K562 (cell line): ENCODE measurements around the gene NABP1. TPM values are rescaled to one million over a fixed set of nuclear protein-coding genes. Genes with fewer than 3 reads are reported as not detected.

Experiments
- MLLT1 ChIP-seq, 2 experiments: fragments of 450-650 bp; IDR thresholded peaks; 2 replicates each; pipeline ENCODE4 v1.6.1; 2016
- MTF1 ChIP-seq: fragments of 250-450 bp; sonication (Bioruptor Pico); IDR thresholded peaks from 2 replicates; pipeline ENCODE4 v1.9.0; 2021; ENCODE audit warnings: moderate library complexity, mild to moderate bottlenecking, inconsistent platforms, borderline replicate concordance
- PTRF ChIP-seq: fragments of 450-650 bp; IDR thresholded peaks from 2 replicates; pipeline ENCODE4 v1.6.1; 2016; ENCODE audit warnings: mild to moderate bottlenecking, missing genetic modification characterization, missing compliant biosample characterization
- SAP30 ChIP-seq: fragments of 200-600 bp; sonication (generic); IDR thresholded peaks from 2 replicates; pipeline ENCODE4 v1.6.1; 2012; ENCODE audit warnings: borderline replicate concordance, low read depth, mild to moderate bottlenecking, moderate library complexity, low read length, control low read depth, inconsistent platforms; ENCODE audit not compliant: insufficient read depth, poor library complexity, severe bottlenecking
- SETDB1 ChIP-seq: IDR thresholded peaks from one replicate; pipeline ENCODE4 v1.6.1; 2012; ENCODE audit warnings: low read length, control low read depth, inconsistent platforms
- TEAD1 ChIP-seq, 2 experiments: fragments of 450-650 bp in 1 of 2; sonication (generic) in 1 of 2; formaldehyde crosslinking; IDR thresholded peaks; 2 replicates each; pipeline versions ENCODE4 v1.4.0 to v1.8.0; 2020 to 2022; ENCODE audit warnings: mild to moderate bottlenecking in 2 of 2, missing genetic modification reagents in 1 of 2
- XRCC4 ChIP-seq: IDR thresholded peaks from one replicate; pipeline ENCODE4 v1.6.1; 2011; ENCODE audit not compliant: insufficient read depth, insufficient read length; ENCODE audit errors: extremely low read depth
- ZNF212 ChIP-seq: fragments of 450-650 bp; formaldehyde crosslinking; IDR thresholded peaks from 2 replicates; pipeline ENCODE4 v1.4.0; 2020; ENCODE audit warnings: mild to moderate bottlenecking
- polyA plus RNA-seq, 8 experiments: library from polyadenylated mRNA; depleted of rRNA in 4 of 8; stranded (reverse) in 5 of 8; unstranded in 3 of 8; fragments of >200 nt; fragmentation: Nextera tagmentation in 2 of 8; fragmentation: Illumina TruSeq in 1 of 8; extraction: Ambion mirVana in 2 of 8; extraction: Trizol in 1 of 8; gene quantifications; 2 replicates each; pipeline versions ENCODE4 v1.2.1 to v1.2.3, GENCODE V29; 2011 to 2014; ENCODE audit warnings: inconsistent platforms in 1 of 8, missing spikeins in 1 of 8
- total RNA-seq, 7 experiments: library from RNA; depleted of rRNA in 6 of 7; stranded (reverse); fragments of >200 nt in 6 of 7; fragmentation: Illumina TruSeq in 2 of 7; extraction: Trizol in 2 of 7; gene quantifications; 2 replicates each; pipeline versions ENCODE4 v1.2.1 to v1.2.3, GENCODE V29; 2011 to 2021; ENCODE audit warnings: low replicate concordance in 1 of 7
- TF ChIP-seq, protein P1 (sequence below): fragments of 450-650 bp; conservative IDR thresholded peaks from 2 replicates; pipeline ENCODE4 v1.6.1; 2016; ENCODE audit warnings: missing genetic modification characterization, low read depth, mild to moderate bottlenecking, control low read depth, missing compliant biosample characterization
- TF ChIP-seq, protein P2 (sequence below): fragments of 250-450 bp; sonication (Bioruptor Pico); IDR thresholded peaks from 2 replicates; pipeline ENCODE4 v1.9.0; 2021; ENCODE audit warnings: mild to moderate bottlenecking, inconsistent platforms

The NABP1 gene
- total and polyA plus RNA-seq, 9 of the 15 experiments (the other 6 are each of a cell fraction or from before 2014, with no cell fraction given) = 12.8 to 44.0 (median 20.2) TPM

DNA sequence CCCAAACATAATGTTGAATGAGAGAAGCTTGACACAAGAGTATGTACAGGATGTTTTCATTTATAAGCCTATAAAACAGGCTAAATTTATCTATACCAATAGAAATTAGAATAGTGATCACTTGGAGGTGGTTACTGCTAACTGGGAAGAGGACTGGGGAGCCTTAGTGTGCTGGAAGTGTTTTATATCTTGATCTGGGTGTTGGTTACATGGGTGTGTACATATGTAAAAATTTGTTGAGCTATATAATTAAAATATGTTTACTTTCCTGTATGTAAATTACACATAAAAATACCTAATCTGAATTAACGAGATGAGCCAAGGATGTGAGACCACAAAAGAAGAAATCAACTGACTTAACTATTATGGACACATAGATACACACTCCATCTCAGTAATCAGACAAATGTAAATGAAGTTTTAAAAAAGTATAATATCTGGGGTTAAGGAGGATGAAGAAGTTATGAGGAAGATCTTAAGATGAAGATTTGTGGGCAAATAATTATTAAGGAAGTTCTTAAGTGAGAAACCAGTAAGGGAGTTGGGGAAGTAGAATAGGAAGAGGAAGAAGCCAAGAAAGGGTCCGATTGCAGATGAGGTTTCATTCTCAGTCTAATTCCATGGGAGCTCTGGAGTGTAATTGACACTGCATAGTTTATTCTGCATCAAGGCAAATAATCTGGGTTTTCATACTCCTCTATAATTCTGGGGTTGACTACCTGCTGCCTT lies 32.3 kb upstream of the NABP1 start (continued):
- TF ChIP-seq MLLT1 (IDR thresholded peaks at IDR 0.05) (no peak), ZNF212 (CRISPR knock-in tag) (no peak), TEAD1 (CRISPR knock-in tag; IDR thresholded peaks at IDR 0.05) (no peak), XRCC4 (no peak), MTF1 (no peak), SETDB1 (no peak), SAP30 (no peak), PTRF (tag) (no peak)
- TF ChIP-seq, protein P1, sequence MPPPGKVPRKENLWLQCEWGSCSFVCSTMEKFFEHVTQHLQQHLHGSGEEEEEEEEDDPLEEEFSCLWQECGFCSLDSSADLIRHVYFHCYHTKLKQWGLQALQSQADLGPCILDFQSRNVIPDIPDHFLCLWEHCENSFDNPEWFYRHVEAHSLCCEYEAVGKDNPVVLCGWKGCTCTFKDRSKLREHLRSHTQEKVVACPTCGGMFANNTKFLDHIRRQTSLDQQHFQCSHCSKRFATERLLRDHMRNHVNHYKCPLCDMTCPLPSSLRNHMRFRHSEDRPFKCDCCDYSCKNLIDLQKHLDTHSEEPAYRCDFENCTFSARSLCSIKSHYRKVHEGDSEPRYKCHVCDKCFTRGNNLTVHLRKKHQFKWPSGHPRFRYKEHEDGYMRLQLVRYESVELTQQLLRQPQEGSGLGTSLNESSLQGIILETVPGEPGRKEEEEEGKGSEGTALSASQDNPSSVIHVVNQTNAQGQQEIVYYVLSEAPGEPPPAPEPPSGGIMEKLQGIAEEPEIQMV = no peak
- TF ChIP-seq, protein P2, sequence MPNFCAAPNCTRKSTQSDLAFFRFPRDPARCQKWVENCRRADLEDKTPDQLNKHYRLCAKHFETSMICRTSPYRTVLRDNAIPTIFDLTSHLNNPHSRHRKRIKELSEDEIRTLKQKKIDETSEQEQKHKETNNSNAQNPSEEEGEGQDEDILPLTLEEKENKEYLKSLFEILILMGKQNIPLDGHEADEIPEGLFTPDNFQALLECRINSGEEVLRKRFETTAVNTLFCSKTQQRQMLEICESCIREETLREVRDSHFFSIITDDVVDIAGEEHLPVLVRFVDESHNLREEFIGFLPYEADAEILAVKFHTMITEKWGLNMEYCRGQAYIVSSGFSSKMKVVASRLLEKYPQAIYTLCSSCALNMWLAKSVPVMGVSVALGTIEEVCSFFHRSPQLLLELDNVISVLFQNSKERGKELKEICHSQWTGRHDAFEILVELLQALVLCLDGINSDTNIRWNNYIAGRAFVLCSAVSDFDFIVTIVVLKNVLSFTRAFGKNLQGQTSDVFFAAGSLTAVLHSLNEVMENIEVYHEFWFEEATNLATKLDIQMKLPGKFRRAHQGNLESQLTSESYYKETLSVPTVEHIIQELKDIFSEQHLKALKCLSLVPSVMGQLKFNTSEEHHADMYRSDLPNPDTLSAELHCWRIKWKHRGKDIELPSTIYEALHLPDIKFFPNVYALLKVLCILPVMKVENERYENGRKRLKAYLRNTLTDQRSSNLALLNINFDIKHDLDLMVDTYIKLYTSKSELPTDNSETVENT (CRISPR knock-in tag) = no peak
